ENCODE measurements around the gene IFNA16.
"Not testable (repeated sequence)": the region's sequence is repeated elsewhere in the genome, so short reads cannot be mapped to it uniquely, and the experiment has no call there.

- not testable (repeated sequence) for TF ChIP-seq GATA2, GATA3 (IDR thresholded peaks at IDR 0.05; ENCODE audit: low read depth, low read length)
Measured at GRCh38 chr9:21202105-21202504, 15.0 kb downstream of the IFNA16 start, which contains the start of gene IFNA7.

Data from SH-SY5Y (cell line).